GM12873 (cell line): Measurements from ENCODE around the gene SLC7A6OS.

ENCODE experiments used
- TF ChIP-seq, protein P1 (sequence below): IDR thresholded peaks from 2 replicates; pipeline ENCODE4 v1.5.1; 2012; ENCODE audit warnings: low read depth, mild to moderate bottlenecking, moderate library complexity, low read length, control low read depth; ENCODE audit not compliant: insufficient read depth; ENCODE audit errors: missing control alignments

SLC7A6OS gene

GRCh38 chr16:68355447-68356248, 44.9 kb upstream of the SLC7A6OS start:
- TF ChIP-seq, protein P1, sequence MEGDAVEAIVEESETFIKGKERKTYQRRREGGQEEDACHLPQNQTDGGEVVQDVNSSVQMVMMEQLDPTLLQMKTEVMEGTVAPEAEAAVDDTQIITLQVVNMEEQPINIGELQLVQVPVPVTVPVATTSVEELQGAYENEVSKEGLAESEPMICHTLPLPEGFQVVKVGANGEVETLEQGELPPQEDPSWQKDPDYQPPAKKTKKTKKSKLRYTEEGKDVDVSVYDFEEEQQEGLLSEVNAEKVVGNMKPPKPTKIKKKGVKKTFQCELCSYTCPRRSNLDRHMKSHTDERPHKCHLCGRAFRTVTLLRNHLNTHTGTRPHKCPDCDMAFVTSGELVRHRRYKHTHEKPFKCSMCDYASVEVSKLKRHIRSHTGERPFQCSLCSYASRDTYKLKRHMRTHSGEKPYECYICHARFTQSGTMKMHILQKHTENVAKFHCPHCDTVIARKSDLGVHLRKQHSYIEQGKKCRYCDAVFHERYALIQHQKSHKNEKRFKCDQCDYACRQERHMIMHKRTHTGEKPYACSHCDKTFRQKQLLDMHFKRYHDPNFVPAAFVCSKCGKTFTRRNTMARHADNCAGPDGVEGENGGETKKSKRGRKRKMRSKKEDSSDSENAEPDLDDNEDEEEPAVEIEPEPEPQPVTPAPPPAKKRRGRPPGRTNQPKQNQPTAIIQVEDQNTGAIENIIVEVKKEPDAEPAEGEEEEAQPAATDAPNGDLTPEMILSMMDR, result peak; percentile 23

- TF ChIP-seq, protein P1, result no peak
Observed at GRCh38 chr16:68354816-68355215, 44.1 kb upstream of the SLC7A6OS start.

GRCh38 chr16:68353366-68353765, 42.6 kb upstream of the SLC7A6OS start:
- TF ChIP-seq, protein P1, result no peak

GRCh38 chr16:68351991-68352431, 41.3 kb upstream of the SLC7A6OS start:
- TF ChIP-seq, protein P1, result no peak

DNA sequence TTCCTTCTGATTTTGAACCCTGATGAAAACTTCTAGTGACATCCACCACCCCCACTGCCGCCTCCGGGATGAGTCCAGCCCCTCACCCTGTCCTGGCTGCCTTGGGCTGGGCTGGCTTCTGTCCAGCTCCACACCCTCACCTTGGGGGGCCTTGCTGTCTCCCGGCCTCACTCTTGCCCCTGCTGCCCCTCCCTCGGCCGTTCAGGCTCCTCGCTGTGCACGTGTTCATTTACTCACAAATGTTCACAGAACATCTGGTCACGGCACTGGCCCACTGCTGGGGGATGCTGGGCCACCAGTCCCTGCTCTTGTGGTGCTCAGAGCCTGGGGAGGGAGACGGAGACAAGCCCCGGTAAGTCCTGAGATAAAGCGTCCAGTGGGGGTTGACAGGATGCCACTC, 40.7 kb upstream of the SLC7A6OS start:
- TF ChIP-seq, protein P1, result no peak

DNA sequence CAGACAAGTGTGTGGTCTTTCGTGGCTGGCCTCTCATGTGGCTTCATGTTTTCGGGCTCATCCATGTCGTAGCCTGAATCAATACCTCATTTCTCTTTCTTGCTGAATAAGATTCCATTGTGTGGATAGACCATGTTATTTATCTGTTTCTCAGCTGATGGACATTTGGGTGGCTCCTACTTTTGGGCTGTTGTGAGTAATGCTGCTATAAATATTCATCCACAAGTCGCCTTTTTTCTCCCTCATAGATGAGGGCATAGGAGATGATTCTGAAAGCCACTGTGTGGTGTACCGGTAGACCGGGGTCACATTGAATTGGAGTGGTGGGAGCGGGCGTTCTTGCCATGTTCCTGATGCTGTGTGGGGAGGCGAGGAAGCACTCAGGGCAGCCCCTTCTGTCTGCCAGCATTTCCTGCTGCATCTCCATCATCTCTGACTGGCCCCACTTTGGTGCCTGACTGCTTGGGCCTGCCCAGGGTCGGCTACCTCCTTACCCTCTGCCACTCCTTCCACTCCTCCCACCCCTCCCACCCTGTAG, 40.1 kb upstream of the SLC7A6OS start:
- TF ChIP-seq, protein P1, result no peak

DNA sequence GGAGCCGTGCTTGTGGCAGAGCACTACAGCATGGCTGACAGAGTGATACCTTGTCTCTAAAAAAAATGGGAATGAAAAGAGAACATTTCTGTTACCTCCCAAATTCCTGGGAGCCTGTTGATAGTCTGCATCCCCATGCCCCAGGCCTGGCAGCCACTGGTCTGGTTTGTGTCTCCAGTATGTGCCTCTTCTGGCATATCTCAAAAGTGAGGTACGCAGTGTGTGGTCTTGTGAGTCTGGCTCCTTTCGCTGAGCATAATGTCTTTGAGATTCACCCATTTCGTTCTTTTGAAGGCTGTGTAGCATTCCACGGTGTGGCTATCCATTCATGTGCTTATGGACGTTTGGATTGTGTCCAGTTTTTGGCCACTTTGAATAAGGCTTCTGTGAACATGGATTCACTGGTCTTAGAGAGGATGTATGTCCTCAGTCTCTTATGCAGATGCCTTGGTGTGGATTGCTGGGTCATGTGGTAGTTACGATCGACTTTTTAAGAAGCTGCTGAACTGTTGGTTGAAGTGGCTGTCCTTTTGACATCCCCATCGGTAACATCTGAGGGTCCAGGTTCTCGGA, 39.2 kb upstream of the SLC7A6OS start:
- TF ChIP-seq, protein P1, result no peak
